Skeletal muscle cell (primary cell): ENCODE data around the gene CAP2.

ENCODE experiments used
- DNase-seq: peaks from one replicate; pipeline ENCODE4 v3.0.0-alpha.2; 2010; ENCODE audit warnings: low read depth
- H3K4me3 ChIP-seq: 2 replicates; pipeline ENCODE4 v1.5.1; 2011; ENCODE audit warnings: low read depth, mild to moderate bottlenecking, control low read depth, low read length, moderate library complexity

Gene CAP2

DNA sequence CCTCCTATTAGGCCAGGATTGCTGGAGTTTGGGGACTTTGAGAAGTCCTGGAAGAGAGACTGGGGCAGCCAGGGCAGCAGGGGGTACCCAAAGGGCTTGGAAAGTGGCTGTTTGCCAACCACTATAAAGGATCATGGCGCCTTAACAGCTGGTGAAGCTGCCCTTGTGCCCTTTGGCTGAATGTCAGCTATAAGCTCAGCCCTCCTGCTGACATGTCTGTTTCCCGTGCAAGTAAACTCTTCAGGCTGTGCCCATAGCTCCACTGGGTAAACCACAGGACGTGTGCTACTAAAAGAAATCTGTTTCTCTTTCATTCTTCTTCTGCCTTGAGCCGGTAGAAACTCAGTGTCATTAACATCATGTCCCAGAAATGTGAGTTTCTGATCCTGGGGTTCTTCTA is 97.3 kb downstream of the CAP2 start:
- DNase-seq, result peak; percentile 52

GRCh38 chr6:17491416-17492142 is 98.2 kb downstream of the CAP2 start:
- no peak overlapping the region for H3K4me3 ChIP-seq
- peak; percentile 31 for DNase-seq

More for the DNA sequence above, 97.3 kb downstream of the CAP2 start:
- H3K4me3 ChIP-seq, result no peak overlapping the region

- H3K4me3 ChIP-seq, result no peak overlapping the region
- no peak for DNase-seq
Observed at GRCh38 chr6:17492350-17492749, 99.0 kb downstream of the CAP2 start.

- no peak overlapping the region for H3K4me3 ChIP-seq
- peak; percentile 35 for DNase-seq
Observed at GRCh38 chr6:17493286-17493685, 99.9 kb downstream of the CAP2 start.

GRCh38 chr6:17494177-17494576 is 100.8 kb downstream of the CAP2 start:
- H3K4me3 ChIP-seq, result no peak overlapping the region
- DNase-seq, result no peak

DNA sequence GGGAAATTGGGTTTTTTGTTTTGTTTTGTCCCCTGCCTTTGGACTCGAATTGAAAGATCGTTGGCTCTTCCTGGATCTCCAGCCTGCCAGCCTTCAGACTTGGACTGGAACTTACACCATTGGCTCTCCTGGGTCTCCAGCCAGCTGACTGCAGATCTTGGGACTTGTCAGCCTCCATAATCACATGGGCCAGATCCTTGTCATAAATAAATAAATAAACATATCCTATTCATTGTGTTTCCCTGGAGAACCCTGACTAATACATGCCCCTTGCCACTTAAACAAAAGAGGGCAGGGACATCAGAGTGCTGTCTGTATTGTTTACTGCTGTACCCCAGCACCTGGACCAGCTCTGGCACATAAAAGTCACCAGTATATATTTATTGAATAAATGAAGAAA is 101.5 kb downstream of the CAP2 start:
- DNase-seq, result no peak
- H3K4me3 ChIP-seq, result no peak overlapping the region

- H3K4me3 ChIP-seq, result no peak overlapping the region
- DNase-seq, result no peak
Observed at GRCh38 chr6:17497535-17498095, 104.2 kb downstream of the CAP2 start.

- no peak for DNase-seq
- no peak overlapping the region for H3K4me3 ChIP-seq
Observed at GRCh38 chr6:17501442-17501841, 108.0 kb downstream of the CAP2 start.

DNA sequence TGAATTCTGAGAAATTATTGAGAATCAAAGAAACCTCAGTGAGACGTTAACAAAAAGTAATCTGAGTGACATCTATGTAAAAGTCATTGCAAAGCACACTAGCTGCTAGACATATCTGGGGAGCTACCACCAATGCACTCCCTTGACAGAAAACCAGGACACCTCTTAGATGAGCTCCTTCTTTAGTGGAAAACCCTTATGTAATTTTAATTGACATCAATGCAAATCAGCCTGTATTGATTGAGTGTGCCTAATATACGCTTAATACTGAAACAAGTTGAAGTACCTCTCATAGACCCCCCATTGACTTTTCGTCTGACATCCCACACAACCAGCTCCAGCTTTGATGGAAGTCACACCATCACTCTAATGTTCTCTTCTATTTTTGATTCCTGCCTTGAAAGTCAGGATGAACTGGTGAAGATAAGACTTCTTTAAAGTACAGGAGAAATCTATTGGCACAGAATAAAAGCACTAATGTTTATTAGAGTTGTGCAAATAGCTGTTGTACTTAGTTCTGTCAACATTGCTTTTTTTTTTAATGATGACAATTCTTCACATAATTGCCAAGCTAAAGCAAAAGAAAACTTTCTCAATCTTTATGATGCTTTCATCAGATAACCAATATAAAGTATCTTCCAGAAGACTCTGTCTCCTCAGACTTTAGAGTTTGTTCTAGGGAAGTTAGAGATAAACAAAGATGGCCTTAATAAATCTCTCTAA is 108.7 kb downstream of the CAP2 start:
- H3K4me3 ChIP-seq, result no peak overlapping the region
- no peak for DNase-seq

DNA sequence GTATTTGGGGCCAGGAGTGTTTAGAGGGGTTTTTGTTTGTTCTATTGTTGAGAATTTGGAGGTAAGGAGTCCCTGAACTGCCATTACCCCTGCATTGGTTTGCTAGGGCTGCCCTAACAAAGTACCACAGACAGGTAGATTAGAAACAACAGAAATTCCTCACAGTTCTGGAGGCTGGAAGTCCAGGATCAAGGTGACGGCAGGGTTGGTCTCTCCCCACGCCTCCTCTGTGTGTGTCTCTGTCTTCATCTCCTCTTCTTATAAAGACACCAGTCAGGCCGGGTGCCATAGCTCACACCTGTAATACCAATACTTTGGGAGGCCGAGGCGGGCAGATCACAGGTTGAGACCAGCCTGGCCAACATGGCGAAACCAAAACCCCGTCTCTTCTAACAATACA is 109.7 kb downstream of the CAP2 start:
- no peak overlapping the region for H3K4me3 ChIP-seq
- DNase-seq, result no peak

DNA sequence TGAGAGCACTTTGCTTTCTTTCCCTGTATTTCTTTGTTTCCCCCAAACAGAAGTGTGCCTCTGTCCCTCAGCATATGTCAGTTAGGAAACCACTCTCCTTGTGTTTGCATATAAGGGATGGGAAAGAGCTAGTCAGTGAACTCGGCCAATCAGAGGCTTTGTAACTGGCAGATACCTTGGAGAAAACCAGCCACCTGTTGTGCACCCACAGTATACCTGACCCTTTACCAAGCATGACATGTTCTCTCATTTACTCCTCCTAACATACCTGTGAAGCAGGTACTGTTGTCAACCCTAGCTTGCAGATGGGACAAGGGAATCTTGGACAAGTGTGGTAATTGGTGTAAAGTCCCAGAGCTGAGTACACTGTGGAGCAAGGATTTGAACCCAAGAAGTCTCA is 110.6 kb downstream of the CAP2 start:
- no peak overlapping the region for H3K4me3 ChIP-seq
- no peak for DNase-seq

- no peak for DNase-seq
- H3K4me3 ChIP-seq, result no peak overlapping the region
Observed at GRCh38 chr6:17505062-17505476, 111.7 kb downstream of the CAP2 start.

GRCh38 chr6:17505767-17506280 is 112.4 kb downstream of the CAP2 start:
- no peak overlapping the region for H3K4me3 ChIP-seq
- DNase-seq, result no peak

- no peak for DNase-seq
- no peak overlapping the region for H3K4me3 ChIP-seq
Observed at GRCh38 chr6:17506531-17506930, 113.1 kb downstream of the CAP2 start.

- DNase-seq, result no peak
- H3K4me3 ChIP-seq, result no peak overlapping the region
Observed at GRCh38 chr6:17506962-17507361, 113.6 kb downstream of the CAP2 start.

GRCh38 chr6:17511084-17511483 is 117.7 kb downstream of the CAP2 start:
- H3K4me3 ChIP-seq, result no peak overlapping the region
- DNase-seq, result no peak

DNA sequence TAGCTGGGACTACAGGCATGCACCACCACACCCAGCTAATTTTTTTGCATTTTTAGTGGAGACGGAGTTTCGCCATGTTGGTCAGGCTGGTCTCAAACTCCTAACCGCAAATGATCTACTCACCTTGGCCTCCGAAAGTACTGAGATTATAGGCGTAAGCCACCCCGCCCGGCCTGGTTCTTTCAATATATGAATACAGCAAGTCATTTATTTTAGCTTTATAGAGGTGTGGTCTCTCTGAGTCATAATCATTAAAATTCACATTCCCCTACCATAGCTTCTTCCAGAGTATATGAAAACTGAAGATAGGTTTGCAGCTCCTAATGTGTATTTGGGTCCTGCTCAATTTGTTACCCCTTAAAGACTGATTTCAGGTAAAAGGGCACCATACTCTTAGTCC is 118.2 kb downstream of the CAP2 start:
- DNase-seq, result no peak
- no peak overlapping the region for H3K4me3 ChIP-seq

- DNase-seq, result peak; percentile 68
- H3K4me3 ChIP-seq, result no peak overlapping the region
Observed at GRCh38 chr6:17519120-17519519, 125.7 kb downstream of the CAP2 start.

DNA sequence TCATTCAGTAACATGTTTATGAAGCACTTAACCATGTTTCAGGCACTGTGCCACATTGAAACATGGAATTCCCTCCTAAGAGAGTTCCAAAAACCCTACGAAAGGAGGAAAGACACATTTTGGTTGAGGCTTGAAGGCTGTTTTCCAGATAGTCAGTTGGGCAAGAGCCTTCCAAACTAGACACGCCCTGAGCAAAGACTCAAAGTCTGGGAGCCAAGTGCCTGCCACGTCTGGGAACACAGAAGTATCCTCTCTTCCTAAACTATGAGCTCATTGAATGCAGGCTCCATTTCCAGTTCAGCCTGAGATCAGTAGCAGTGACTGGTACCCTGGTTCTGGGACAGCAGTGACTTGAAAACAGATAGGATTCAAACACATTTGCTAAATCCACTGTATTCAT is 132.2 kb downstream of the CAP2 start:
- H3K4me3 ChIP-seq, result no peak overlapping the region
- no peak for DNase-seq

- no peak overlapping the region for H3K4me3 ChIP-seq
- no peak for DNase-seq
Observed at GRCh38 chr6:17527076-17527475, 133.7 kb downstream of the CAP2 start.
